CD4-positive, alpha-beta T cell treated with Interleukin-15 for 1 hour (primary cell): ENCODE data around the gene CISH.

Experiments
- DNase-seq: peaks from one replicate; pipeline ENCODE4 v3.0.0-alpha.2; 2020

CISH gene

GRCh38 chr3:50568947-50569749, 42.4 kb downstream of the CISH start, which contains the start of gene HEMK1:
TSS of gene HEMK1 (plus strand) at chr3:50569522. CDS start at chr3:50571105, 1,583 bp downstream.
- peak; percentile 93 for DNase-seq

DNA sequence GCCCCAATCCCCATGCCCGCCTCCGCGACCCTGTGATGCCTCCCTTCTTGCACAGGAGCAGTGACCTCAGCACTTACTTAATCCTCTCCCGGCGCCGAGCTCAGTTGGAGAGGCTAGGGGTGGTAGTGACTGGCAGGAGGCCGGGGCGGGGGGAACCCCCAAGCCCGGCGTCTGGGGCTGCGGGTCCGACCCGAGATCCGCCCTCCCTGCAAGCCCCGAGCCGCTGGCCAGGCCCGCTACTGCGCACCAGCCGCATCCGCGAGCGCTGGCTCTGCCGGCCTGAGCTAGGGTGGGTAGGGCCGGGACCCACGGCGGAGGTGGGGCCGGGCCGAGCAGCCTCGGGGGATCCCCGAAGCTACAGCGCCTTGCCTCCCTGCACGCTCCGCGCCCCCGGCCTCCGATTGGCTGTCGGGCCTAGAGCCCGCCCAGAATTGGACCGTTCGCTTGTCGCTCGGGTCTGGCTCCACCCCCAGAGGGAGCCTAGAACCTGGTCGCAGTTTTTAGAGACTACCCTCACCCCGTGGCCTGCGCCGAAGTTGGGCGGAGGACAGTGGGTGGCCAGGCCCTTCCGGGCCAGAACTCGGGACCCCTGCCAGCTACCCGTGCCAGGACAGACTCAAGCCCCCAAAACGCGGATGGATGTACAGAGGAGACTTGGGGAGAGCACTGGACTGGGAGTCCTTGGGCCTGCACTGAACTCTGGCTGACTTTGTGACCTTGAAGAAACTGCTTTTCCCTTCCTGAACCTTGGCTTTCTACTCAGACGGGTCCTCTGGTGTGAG, 44.0 kb downstream of the CISH start, which contains the start of gene C3orf18:
Gene C3orf18, minus strand, starts transcription at position 362 of the 782 bp plus-strand sequence. CDS start 2,048 bp downstream, outside the sequence.
- peak; percentile 96 for DNase-seq

DNA sequence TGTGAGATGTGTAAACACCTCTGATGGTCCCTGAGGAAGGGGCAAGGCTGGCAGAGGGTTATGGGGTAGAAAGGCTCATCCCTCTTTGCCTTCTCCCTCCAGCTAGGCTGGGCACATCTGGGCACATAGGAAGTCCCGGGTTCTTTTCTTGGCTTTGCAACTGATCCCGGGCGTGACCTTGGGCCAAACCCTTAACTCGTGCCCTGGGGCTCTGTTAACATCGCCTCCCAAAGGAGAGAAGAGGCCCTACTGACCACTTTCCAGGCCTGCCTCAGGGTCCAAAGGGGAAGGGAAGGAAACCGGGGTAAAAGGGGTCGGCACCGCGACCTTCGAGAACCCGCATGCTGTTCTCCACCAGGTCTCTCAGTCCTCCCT, 44.6 kb downstream of the CISH start:
- DNase-seq: no peak

DNA sequence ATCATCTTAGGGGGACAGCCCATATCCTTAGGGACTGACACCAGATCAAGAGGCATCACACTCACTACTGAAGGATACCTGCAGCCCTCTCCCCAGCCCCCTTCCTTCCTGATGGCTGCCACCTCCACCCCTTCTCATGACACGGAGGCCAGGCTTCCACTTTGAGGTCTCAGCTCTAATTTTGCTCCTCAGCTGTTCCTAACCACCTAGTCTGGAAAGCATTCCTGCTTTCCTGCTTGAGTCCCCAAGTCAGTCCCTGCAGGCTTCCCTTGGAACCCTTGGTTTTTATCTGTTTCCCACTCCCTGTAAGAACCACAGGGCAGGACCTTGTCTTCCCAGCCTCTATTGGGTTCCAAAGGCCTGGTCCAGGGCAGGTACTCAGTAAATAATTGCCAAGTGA, 47.3 kb downstream of the CISH start:
- DNase-seq: no peak

- DNase-seq: no peak
Observed at GRCh38 chr3:50563867-50564266, 47.7 kb downstream of the CISH start.

GRCh38 chr3:50562861-50563260, 48.7 kb downstream of the CISH start:
- DNase-seq: no peak

GRCh38 chr3:50559702-50560101, 51.9 kb downstream of the CISH start:
- no peak for DNase-seq

DNA sequence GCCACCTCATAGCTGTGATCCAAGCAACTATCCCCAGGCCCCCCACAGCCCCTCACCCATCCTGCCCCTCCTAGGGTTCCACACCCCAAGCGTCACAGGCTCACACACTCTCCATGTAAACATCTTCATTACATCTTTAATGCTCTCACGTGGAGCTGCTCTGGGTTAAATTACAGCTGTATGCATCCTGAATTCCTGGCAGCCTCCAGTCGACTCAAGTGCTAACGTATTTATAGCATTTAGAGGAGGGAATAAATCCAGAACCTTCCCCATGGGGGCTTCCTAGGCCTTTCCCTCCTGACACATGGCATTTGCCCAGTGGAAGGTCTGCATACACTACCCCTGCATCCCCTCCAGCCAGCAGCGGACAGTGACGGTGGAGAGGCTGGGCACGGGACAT, 53.7 kb downstream of the CISH start:
- DNase-seq: no peak

GRCh38 chr3:50557106-50557505, 54.5 kb downstream of the CISH start:
- DNase-seq: no peak
